ENCODE measurements around the gene UBE2L6. TPM values are rescaled to one million over a fixed set of nuclear protein-coding genes. Genes with fewer than 3 reads are reported as not detected.
A peak's percentile ranks its signal among the peaks of the same experiment; 100 is the strongest.

Gene UBE2L6
- polyA plus RNA-seq, 3 donors, result 101 to 284 (median 268) TPM

DNA sequence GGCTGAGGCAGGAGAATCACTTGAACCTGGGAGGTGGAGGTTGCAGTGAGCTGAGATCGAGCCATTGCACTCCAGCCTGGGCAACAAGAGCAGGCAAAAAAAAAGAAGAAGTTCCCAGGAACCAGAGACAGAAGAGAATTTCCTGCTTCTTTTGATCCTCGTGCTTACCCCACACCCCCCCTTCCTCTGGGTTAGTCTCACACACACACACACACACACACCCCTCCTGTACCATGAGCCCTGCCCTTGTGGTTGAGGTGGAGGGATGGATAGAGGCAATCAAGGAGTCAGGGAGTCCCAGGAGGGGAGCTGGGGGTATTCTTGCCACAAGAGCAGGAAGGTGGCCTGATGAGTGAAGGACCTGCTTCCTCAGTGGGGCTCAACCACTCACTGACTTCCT is 4.1 kb upstream of the UBE2L6 start:
- H3K4me2 ChIP-seq (replicated peaks; ENCODE audit: extremely low read depth, low read length, poor library complexity, severe bottlenecking), result peak overlapping the region; percentile 54
- Mint-ChIP-seq H3K36me3 (no peaks in the 10 kb centered on the region), H3K4me3 (peak overlapping the region; percentile 45 to 70), H3K27ac (peak overlapping the region; percentile 60 to 90 (median 77)), H3K9me3 (no peaks in the 10 kb centered on the region), H3K4me1 (peaks cover 30% of the 10 kb centered on the region), H3K27me3 (ENCODE audit: low read depth in 3 of 3) (peaks cover 0 to 2% (median 1%) of the 10 kb centered on the region in 3 donors)
- peak; percentile 37 to 45 (median 44) for DNase-seq
- H3K4me3 ChIP-seq (replicated peaks in 1 of 3; ENCODE audit: low read depth in 2 of 3, low read length in 3 of 3), result peak overlapping the region in 1 of 3 experiments; percentile 43
- H3K9me3 ChIP-seq (replicated peaks in 1 of 2; ENCODE audit: control insufficient read depth in 1 of 2, insufficient read depth in 1 of 2, low read length in 2 of 2), result no peaks in the 10 kb centered on the region
- peak overlapping the region; percentile 77 for H2AFZ ChIP-seq (ENCODE audit: insufficient read depth, low read depth, low read length, poor library complexity, severe bottlenecking)
- no peaks in the 10 kb centered on the region for H3K27me3 ChIP-seq (ENCODE audit: control insufficient read depth in 2 of 2, insufficient read depth in 2 of 2, low read length in 2 of 2)
- H3K9ac ChIP-seq (ENCODE audit: insufficient read depth, low read length, poor library complexity, severe bottlenecking), result peak overlapping the region; percentile 13
- WGBS (ENCODE audit: insufficient coverage), result 0% methylated on average over 1 of the region's 2 CpGs
- TF ChIP-seq, protein P1, sequence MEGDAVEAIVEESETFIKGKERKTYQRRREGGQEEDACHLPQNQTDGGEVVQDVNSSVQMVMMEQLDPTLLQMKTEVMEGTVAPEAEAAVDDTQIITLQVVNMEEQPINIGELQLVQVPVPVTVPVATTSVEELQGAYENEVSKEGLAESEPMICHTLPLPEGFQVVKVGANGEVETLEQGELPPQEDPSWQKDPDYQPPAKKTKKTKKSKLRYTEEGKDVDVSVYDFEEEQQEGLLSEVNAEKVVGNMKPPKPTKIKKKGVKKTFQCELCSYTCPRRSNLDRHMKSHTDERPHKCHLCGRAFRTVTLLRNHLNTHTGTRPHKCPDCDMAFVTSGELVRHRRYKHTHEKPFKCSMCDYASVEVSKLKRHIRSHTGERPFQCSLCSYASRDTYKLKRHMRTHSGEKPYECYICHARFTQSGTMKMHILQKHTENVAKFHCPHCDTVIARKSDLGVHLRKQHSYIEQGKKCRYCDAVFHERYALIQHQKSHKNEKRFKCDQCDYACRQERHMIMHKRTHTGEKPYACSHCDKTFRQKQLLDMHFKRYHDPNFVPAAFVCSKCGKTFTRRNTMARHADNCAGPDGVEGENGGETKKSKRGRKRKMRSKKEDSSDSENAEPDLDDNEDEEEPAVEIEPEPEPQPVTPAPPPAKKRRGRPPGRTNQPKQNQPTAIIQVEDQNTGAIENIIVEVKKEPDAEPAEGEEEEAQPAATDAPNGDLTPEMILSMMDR (IDR thresholded peaks at IDR 0.05), result no peak
- H3K36me3 ChIP-seq (replicated peaks in 1 of 2; ENCODE audit: control insufficient read depth in 1 of 2, insufficient read depth in 2 of 2, low read length in 2 of 2), result no peaks in the 10 kb centered on the region
- peaks cover 28 to 40% of the 10 kb centered on the region in 2 donors for H3K4me1 ChIP-seq (ENCODE audit: control insufficient read depth in 1 of 2, insufficient read depth in 2 of 2, low read length in 2 of 2)
- H3K79me2 ChIP-seq (ENCODE audit: insufficient read depth, low read length), result peaks cover 9% of the 10 kb centered on the region
- peak overlapping the region; percentile 18 to 67 for H3K27ac ChIP-seq (ENCODE audit: low read depth in 1 of 2, low read length in 2 of 2)
- no peaks in the 10 kb centered on the region for H4K20me1 ChIP-seq (ENCODE audit: insufficient read depth, low read length)
- intact Hi-C loops (cut with micrococcal nuclease), result no loop called here

DNA sequence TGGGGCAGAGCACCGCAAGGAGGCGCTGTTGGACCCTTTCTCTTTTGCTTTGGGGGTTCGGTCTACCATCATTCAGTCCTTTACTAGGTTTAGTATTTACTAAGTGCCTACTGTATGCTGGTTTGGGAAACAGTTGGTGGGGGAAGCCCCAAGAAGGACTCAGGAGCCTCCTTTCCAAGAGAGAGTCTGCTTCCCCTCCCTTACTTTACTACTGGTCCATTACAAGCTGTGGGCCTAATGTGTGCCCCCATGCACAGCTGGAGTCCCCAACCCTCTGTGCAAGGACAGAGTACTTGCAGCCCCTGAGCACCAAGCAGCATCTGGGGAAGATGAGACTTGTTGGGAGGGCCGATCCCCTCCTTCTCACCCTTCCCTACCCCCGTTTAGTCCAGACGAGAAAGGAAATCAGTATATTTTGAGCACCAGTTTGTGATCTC is 876 bp upstream of the UBE2L6 start:
- peaks cover 0 to 8% of the 10 kb centered on the region in 2 donors for H3K36me3 Mint-ChIP-seq
- H3K27ac Mint-ChIP-seq, result peak overlapping the region; percentile 82 to 91 (median 87)
- Histone ChIP-seq H3K4me2 (replicated peaks; ENCODE audit: extremely low read depth, low read length, poor library complexity, severe bottlenecking) (peak overlapping the region; percentile 96), H3K27ac (ENCODE audit: low read depth in 1 of 2, low read length in 2 of 2) (peak overlapping the region; percentile 9 to 93), H2AFZ (ENCODE audit: insufficient read depth, low read depth, low read length, poor library complexity, severe bottlenecking) (peak overlapping the region; percentile 98), H3K9me3 (replicated peaks in 1 of 2; ENCODE audit: control insufficient read depth in 1 of 2, insufficient read depth in 1 of 2, low read length in 2 of 2) (no peaks in the 10 kb centered on the region), H4K20me1 (ENCODE audit: insufficient read depth, low read length) (peaks cover 11% of the 10 kb centered on the region), H3K79me2 (ENCODE audit: insufficient read depth, low read length) (peaks cover 40% of the 10 kb centered on the region), H3K36me3 (replicated peaks in 1 of 2; ENCODE audit: control insufficient read depth in 1 of 2, insufficient read depth in 2 of 2, low read length in 2 of 2) (no peaks in the 10 kb centered on the region), H3K9ac (ENCODE audit: insufficient read depth, low read length, poor library complexity, severe bottlenecking) (peak overlapping the region; percentile 76), H3K4me3 (replicated peaks in 1 of 3; ENCODE audit: low read depth in 2 of 3, low read length in 3 of 3) (peak overlapping the region; percentile 69 to 100 (median 98)), H3K27me3 (ENCODE audit: control insufficient read depth in 2 of 2, insufficient read depth in 2 of 2, low read length in 2 of 2) (no peaks in the 10 kb centered on the region), H3K4me1 (ENCODE audit: control insufficient read depth in 1 of 2, insufficient read depth in 2 of 2, low read length in 2 of 2) (peaks cover 42 to 58% of the 10 kb centered on the region in 2 donors)
- peak; percentile 73 to 77 (median 76) for DNase-seq
- TF ChIP-seq, protein P1 (IDR thresholded peaks at IDR 0.05), result peak; percentile 39
- H3K4me1 Mint-ChIP-seq, result peaks cover 55% of the 10 kb centered on the region
- intact Hi-C loops (cut with micrococcal nuclease), result loop anchor here (2.0 to 5.0 kb wide), 4 partner anchors 72 to 234 kb away; partner anchors contain the start of gene ZDHHC5 (in 1 of the 2)
- H3K4me3 Mint-ChIP-seq, result peak overlapping the region; percentile 97 to 98
- peaks cover 0 to 2% (median 0%) of the 10 kb centered on the region in 3 donors for H3K27me3 Mint-ChIP-seq (ENCODE audit: low read depth in 3 of 3)
- WGBS (ENCODE audit: insufficient coverage), result 47% methylated on average over 3 of the region's 6 CpGs
- H3K9me3 Mint-ChIP-seq, result no peaks in the 10 kb centered on the region

Data from CD14-positive monocyte (primary cell).